Neural cell (in vitro differentiated cells): Measurements from ENCODE around the gene CRIM1. TPM values are rescaled to one million over a fixed set of nuclear protein-coding genes. Genes with fewer than 3 reads are reported as not detected.

Experiments used
- H2AFZ ChIP-seq: fragments of 200-600, 300-800 bp; sonication (generic), shearing (Covaris generic); 2 replicates; pipeline ENCODE4 v1.6.0; 2014; ENCODE audit warnings: low read depth, mild to moderate bottlenecking, antibody characterized with exemption, low read length, moderate library complexity
- H3F3A ChIP-seq: fragments of 200-600 bp; shearing (Covaris generic); 2 replicates; pipeline ENCODE4 v1.6.1; 2016; ENCODE audit warnings: mild to moderate bottlenecking, moderate library complexity, mixed read lengths, antibody characterized with exemption, low read length; ENCODE audit not compliant: insufficient read depth, poor library complexity, severe bottlenecking
- H3K27ac ChIP-seq: fragments of 200-600, 300-800 bp; sonication (generic), shearing (Covaris generic); 2 replicates; pipeline ENCODE4 v1.5.1; 2014; ENCODE audit warnings: mild to moderate bottlenecking, low read length, moderate library complexity
- H3K27me3 ChIP-seq: fragments of 300-800, 200-600 bp; sonication (generic), shearing (Covaris generic); 2 replicates; pipeline ENCODE4 v1.6.0; 2014; ENCODE audit warnings: mild to moderate bottlenecking, low read depth, low read length, moderate library complexity; ENCODE audit not compliant: insufficient read depth
- H3K36me3 ChIP-seq: fragments of 300-800, 200-600 bp; sonication (generic), shearing (Covaris generic); 2 replicates; pipeline ENCODE4 v1.5.1; 2014; ENCODE audit warnings: mild to moderate bottlenecking, antibody characterized with exemption, low read length, moderate library complexity; ENCODE audit not compliant: insufficient read depth
- H3K4me2 ChIP-seq: fragments of 300-800, 200-600 bp; sonication (generic), shearing (Covaris generic); 2 replicates; pipeline ENCODE4 v1.6.0; 2014; ENCODE audit warnings: mild to moderate bottlenecking, low read length
- H3K4me3 ChIP-seq: fragments of 300-800, 200-600 bp; sonication (generic), shearing (Covaris generic); 2 replicates; pipeline ENCODE4 v1.5.1; 2014; ENCODE audit warnings: mild to moderate bottlenecking, low read length, moderate library complexity
- H3K79me2 ChIP-seq: fragments of 200-600 bp; shearing (Covaris generic); replicated peaks from 2 replicates; pipeline ENCODE4 v1.6.0; 2014; ENCODE audit warnings: mild to moderate bottlenecking, low read length, moderate library complexity; ENCODE audit not compliant: insufficient read depth
- H3K9ac ChIP-seq: fragments of 300-800, 200-600 bp; sonication (generic), shearing (Covaris generic); 2 replicates; pipeline ENCODE4 v1.6.1; 2016; ENCODE audit warnings: mild to moderate bottlenecking, low read length, mixed read lengths
- H3K9me2 ChIP-seq: fragments of 200-600 bp; shearing (Covaris generic); 2 replicates; pipeline ENCODE4 v1.6.1; 2016; ENCODE audit warnings: mild to moderate bottlenecking, low read length, mixed read lengths; ENCODE audit not compliant: insufficient read depth
- H3K9me3 ChIP-seq: fragments of 200-600, 300-800 bp; sonication (generic), shearing (Covaris generic); 2 replicates; pipeline ENCODE4 v1.6.1; 2016; ENCODE audit warnings: mild to moderate bottlenecking, mixed run types, low read length, moderate library complexity, mixed read lengths
- H4K20me1 ChIP-seq: fragments of 200-600 bp; shearing (Covaris generic); 2 replicates; pipeline ENCODE4 v1.6.1; 2016; ENCODE audit warnings: mild to moderate bottlenecking, mixed run types; ENCODE audit not compliant: insufficient read depth
- CTCF ChIP-seq: fragments of 450-650 bp; IDR thresholded peaks from 2 replicates; pipeline ENCODE4 v1.5.1; 2014; ENCODE audit warnings: antibody characterized with exemption, mild to moderate bottlenecking, moderate library complexity; ENCODE audit not compliant: poor library complexity, severe bottlenecking
- EP300 ChIP-seq: fragments of 450-650 bp; conservative IDR thresholded peaks from 2 replicates; pipeline ENCODE4 v1.6.1; 2014; ENCODE audit warnings: antibody characterized with exemption, mild to moderate bottlenecking, moderate library complexity; ENCODE audit not compliant: poor library complexity, severe bottlenecking
- EZH2 ChIP-seq: fragments of 200-600, 300-800 bp; shearing (Covaris generic), sonication (generic); IDR thresholded peaks from 2 replicates; pipeline ENCODE4 v1.6.1; 2014; ENCODE audit warnings: antibody characterized with exemption, low read length, borderline replicate concordance, mild to moderate bottlenecking; ENCODE audit not compliant: insufficient read depth, poor library complexity, severe bottlenecking
- MXI1 ChIP-seq: fragments of 450-650 bp; conservative IDR thresholded peaks from 2 replicates; pipeline ENCODE4 v1.6.1; 2014; ENCODE audit warnings: antibody characterized with exemption, mild to moderate bottlenecking; ENCODE audit not compliant: poor library complexity, severe bottlenecking
- POLR2AphosphoS5 ChIP-seq: IDR thresholded peaks from 2 replicates; pipeline ENCODE4 v1.6.1; 2012
- RAD21 ChIP-seq: fragments of 450-650 bp; conservative IDR thresholded peaks from 2 replicates; pipeline ENCODE4 v1.6.1; 2014; ENCODE audit warnings: antibody characterized with exemption, mild to moderate bottlenecking, moderate library complexity
- REST ChIP-seq: IDR thresholded peaks from 2 replicates; pipeline ENCODE4 v1.6.1; 2012; ENCODE audit warnings: borderline replicate concordance
- SMC3 ChIP-seq: fragments of 450-650 bp; conservative IDR thresholded peaks from 2 replicates; pipeline ENCODE4 v1.6.1; 2014; ENCODE audit warnings: antibody characterized with exemption, mild to moderate bottlenecking, moderate library complexity; ENCODE audit not compliant: poor library complexity
- TAF1 ChIP-seq: IDR thresholded peaks from 2 replicates; pipeline ENCODE4 v1.6.1; 2012; ENCODE audit warnings: low read depth
- polyA plus RNA-seq: library from polyadenylated mRNA; depleted of rRNA; stranded (reverse); fragments of >200 nt; gene quantifications from 2 replicates; pipeline ENCODE4 v1.2.3, GENCODE V29; 2014

Gene CRIM1
- polyA plus RNA-seq, 1 donor from 2014 or later = 6.7 TPM

- Histone ChIP-seq H2AFZ (no peak overlapping the region), H3K4me2 (no peak overlapping the region), H3K4me3 (no peak overlapping the region), H3K79me2 (no peaks in the 10 kb centered on the region), H3K9me3 (no peaks in the 10 kb centered on the region), H3K27ac (no peak overlapping the region), H4K20me1 (no peaks in the 10 kb centered on the region), H3F3A (no peaks in the 10 kb centered on the region), H3K9me2 (no peaks in the 10 kb centered on the region), H3K27me3 (no peaks in the 10 kb centered on the region), H3K36me3 (no peaks in the 10 kb centered on the region), H3K9ac (no peak overlapping the region)
- TF ChIP-seq EP300 (no peak), REST (no peak), TAF1 (no peak), CTCF (no peak), MXI1 (no peak), RAD21 (no peak), EZH2 (no peak), SMC3 (no peak), POLR2AphosphoS5 (no peak)
Observed at GRCh38 chr2:36376319-36376765, 20.8 kb downstream of the CRIM1 start.

- H3K9me2 ChIP-seq = no peaks in the 10 kb centered on the region
- H3K36me3 ChIP-seq = no peaks in the 10 kb centered on the region
- H3K27me3 ChIP-seq = no peaks in the 10 kb centered on the region
- no peaks in the 10 kb centered on the region for H3K79me2 ChIP-seq
- no peak overlapping the region for H3K4me2 ChIP-seq
- H3K9me3 ChIP-seq = no peaks in the 10 kb centered on the region
- no peaks in the 10 kb centered on the region for H3F3A ChIP-seq
- H4K20me1 ChIP-seq = no peaks in the 10 kb centered on the region
- no peak overlapping the region for H3K4me3 ChIP-seq
- H3K9ac ChIP-seq = no peak overlapping the region
- H3K27ac ChIP-seq = no peak overlapping the region
- H2AFZ ChIP-seq = no peak overlapping the region
- TF ChIP-seq REST (no peak), CTCF (no peak), TAF1 (no peak), RAD21 (no peak), MXI1 (no peak), POLR2AphosphoS5 (no peak), EZH2 (no peak), SMC3 (no peak), EP300 (no peak)
Observed at GRCh38 chr2:36376992-36377738, 21.6 kb downstream of the CRIM1 start.
